Activated B cell treated with CpG ODN at 0.5 μM for 24 hours (primary cell): Measurements from ENCODE around the gene ZNF683. TPM values are rescaled to one million over a fixed set of nuclear protein-coding genes. Genes with fewer than 3 reads are reported as not detected.
"Not testable (repeated sequence)": the region's sequence is repeated elsewhere in the genome, so short reads cannot be mapped to it uniquely, and the experiment has no call there.

Source experiments
- ATAC-seq: fragments of 200-7000 bp; cut with Tn5 transposase; one replicate; pipeline ENCODE4 v1.10.0; 2021; ENCODE audit warnings: low read depth, mild to moderate bottlenecking, moderate library complexity
- CTCF ChIA-PET: fragments of 350-600 bp; sonication (Branson Sonifier 250); formaldehyde crosslinking; loops from one replicate; lab custom pipeline; 2021; ENCODE audit warnings: antibody characterized with exemption; lab: Charles Lee
- POLR2A ChIA-PET: fragments of 350-600 bp; sonication (Branson Sonifier 250); formaldehyde crosslinking; loops from one replicate; lab custom pipeline; 2021; ENCODE audit warnings: antibody characterized with exemption; lab: Charles Lee
- DNase-seq: peaks from one replicate; pipeline ENCODE4 v3.0.0; 2022
- H3K27ac Mint-ChIP-seq: one replicate; pipeline ENCODE4 v1.8.0; 2020; ENCODE audit warnings: mixed read lengths
- H3K27me3 Mint-ChIP-seq: one replicate; pipeline ENCODE4 v1.8.0; 2021; ENCODE audit warnings: mixed read lengths
- H3K36me3 Mint-ChIP-seq: one replicate; pipeline ENCODE4 v1.8.0; 2021; ENCODE audit warnings: low read depth, mixed read lengths
- H3K4me1 Mint-ChIP-seq: one replicate; pipeline ENCODE4 v1.8.0; 2021; ENCODE audit warnings: mixed read lengths
- H3K4me3 Mint-ChIP-seq: one replicate; pipeline ENCODE4 v1.8.0; 2020; ENCODE audit warnings: mild to moderate bottlenecking, mixed read lengths
- H3K9me3 Mint-ChIP-seq: one replicate; pipeline ENCODE4 v1.8.0; 2020; ENCODE audit warnings: mixed read lengths
- intact Hi-C: fragments of 100-400 bp; cut with micrococcal nuclease; formaldehyde crosslinking; loops from one replicate; pipeline ENCODE4 v1.15.1; 2024
- total RNA-seq: library from RNA; stranded (reverse); gene quantifications from 2 replicates; pipeline ENCODE4 v1.2.3, GENCODE V29; 2022
- TF ChIP-seq, protein P1 (sequence below): fragments of 200-600 bp; IDR thresholded peaks from one replicate; pipeline ENCODE4 v1.8.0; 2022; ENCODE audit warnings: antibody characterized with exemption, mild to moderate bottlenecking

The ZNF683 gene
- not detected in 2 replicates for total RNA-seq

GRCh38 chr1:26372611-26373010 lies at the start of gene ZNF683:
ZNF683 (minus strand) TSS chr1:26372750; CDS start chr1:26368571, 4,179 bp downstream.
- peaks cover 32% of the 10 kb centered on the region for H3K4me1 Mint-ChIP-seq
- H3K27ac Mint-ChIP-seq, intact Hi-C loops, H3K9me3 Mint-ChIP-seq, DNase-seq, H3K4me3 Mint-ChIP-seq, POLR2A ChIA-PET, H3K36me3 Mint-ChIP-seq, H3K27me3 Mint-ChIP-seq, ATAC-seq, CTCF ChIA-PET: not testable (repeated sequence)

GRCh38 chr1:26419494-26419893 lies 46.9 kb upstream of the ZNF683 start:
- intact Hi-C loops = loop anchor here (5.0 kb wide), 1 partner anchor 97 kb away; no protein-coding TSS in a partner anchor
- H3K36me3 Mint-ChIP-seq = no peaks in the 10 kb centered on the region
- H3K27me3 Mint-ChIP-seq = peaks cover 11% of the 10 kb centered on the region
- no peak overlapping the region for H3K27ac Mint-ChIP-seq
- no peak for DNase-seq
- CTCF ChIA-PET = interaction anchor here (1.1 kb wide), 1 partner anchor 310 kb away, joined by 4 read pairs; no protein-coding TSS in a partner anchor
- no peaks in the 10 kb centered on the region for H3K9me3 Mint-ChIP-seq
- H3K4me3 Mint-ChIP-seq = no peak overlapping the region
- no peaks in the 10 kb centered on the region for H3K4me1 Mint-ChIP-seq
- TF ChIP-seq, protein P1, sequence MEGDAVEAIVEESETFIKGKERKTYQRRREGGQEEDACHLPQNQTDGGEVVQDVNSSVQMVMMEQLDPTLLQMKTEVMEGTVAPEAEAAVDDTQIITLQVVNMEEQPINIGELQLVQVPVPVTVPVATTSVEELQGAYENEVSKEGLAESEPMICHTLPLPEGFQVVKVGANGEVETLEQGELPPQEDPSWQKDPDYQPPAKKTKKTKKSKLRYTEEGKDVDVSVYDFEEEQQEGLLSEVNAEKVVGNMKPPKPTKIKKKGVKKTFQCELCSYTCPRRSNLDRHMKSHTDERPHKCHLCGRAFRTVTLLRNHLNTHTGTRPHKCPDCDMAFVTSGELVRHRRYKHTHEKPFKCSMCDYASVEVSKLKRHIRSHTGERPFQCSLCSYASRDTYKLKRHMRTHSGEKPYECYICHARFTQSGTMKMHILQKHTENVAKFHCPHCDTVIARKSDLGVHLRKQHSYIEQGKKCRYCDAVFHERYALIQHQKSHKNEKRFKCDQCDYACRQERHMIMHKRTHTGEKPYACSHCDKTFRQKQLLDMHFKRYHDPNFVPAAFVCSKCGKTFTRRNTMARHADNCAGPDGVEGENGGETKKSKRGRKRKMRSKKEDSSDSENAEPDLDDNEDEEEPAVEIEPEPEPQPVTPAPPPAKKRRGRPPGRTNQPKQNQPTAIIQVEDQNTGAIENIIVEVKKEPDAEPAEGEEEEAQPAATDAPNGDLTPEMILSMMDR = no peak
- POLR2A ChIA-PET = no interaction called here
- ATAC-seq = no peak

DNA sequence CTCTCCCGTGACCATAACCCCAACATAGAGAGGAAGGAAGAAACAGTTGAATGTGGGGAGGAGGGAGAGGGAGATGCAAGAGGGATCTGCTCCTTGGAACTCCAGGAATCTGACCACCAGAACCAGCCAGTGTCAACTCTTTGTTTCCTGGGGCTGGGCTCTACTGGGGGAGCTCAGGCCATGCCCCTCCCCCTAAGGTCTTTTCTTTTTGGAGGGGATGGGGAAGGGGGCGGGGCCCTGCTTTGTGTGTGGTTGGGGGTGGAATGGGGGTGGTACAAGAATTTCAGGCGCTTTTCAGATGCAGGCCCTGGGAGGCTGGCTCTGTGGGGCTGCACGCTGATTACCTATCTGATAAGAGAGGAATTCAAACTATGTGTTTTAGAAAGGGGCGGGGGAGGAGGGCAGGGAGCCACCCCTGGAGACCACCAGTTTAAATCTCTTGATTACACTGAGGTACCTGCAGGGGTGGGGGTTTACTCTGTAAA lies 46.4 kb upstream of the ZNF683 start:
- TF ChIP-seq, protein P1 = no peak
- no peak overlapping the region for H3K27ac Mint-ChIP-seq
- CTCF ChIA-PET = no interaction called here
- H3K36me3 Mint-ChIP-seq = no peaks in the 10 kb centered on the region
- POLR2A ChIA-PET = no interaction called here
- no peaks in the 10 kb centered on the region for H3K9me3 Mint-ChIP-seq
- no peak for DNase-seq
- no peaks in the 10 kb centered on the region for H3K4me1 Mint-ChIP-seq
- H3K27me3 Mint-ChIP-seq = peaks cover 16% of the 10 kb centered on the region
- ATAC-seq = no peak
- no peak overlapping the region for H3K4me3 Mint-ChIP-seq
- intact Hi-C loops = loop anchor here (5.0 kb wide), 1 partner anchor 97 kb away; no protein-coding TSS in a partner anchor

DNA sequence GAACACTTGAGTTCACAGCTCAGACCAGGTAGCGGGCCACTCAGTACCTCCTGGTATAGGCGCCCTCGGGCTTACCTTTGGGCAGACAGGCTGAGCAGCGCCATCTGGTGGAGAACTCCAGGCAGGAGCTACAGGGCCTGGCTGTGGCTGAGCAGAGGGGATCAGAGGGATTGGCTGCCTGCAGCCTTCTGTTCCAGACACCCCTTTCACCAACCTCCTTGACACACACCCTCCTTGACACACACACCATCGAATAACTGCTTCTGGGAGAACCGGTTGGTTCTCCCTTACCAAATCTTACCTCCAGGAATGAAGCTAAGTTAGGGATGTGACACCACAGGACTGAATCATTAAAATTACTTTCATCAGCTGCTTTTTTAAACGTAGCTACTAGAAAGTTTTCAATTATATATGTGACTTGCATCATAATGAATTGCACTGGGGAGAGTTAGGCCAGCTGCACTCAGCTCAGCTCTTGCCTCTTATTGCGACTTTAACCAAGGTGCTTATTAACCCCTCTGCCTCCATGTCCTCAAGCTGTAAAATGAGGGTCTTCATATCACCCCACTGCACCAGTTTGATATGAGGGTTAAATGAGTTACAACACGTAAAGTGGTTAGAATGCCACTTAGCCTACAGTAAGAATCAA lies 44.7 kb upstream of the ZNF683 start:
- Mint-ChIP-seq H3K36me3 (no peaks in the 10 kb centered on the region), H3K9me3 (no peaks in the 10 kb centered on the region), H3K27me3 (peaks cover 29% of the 10 kb centered on the region), H3K4me3 (no peak overlapping the region), H3K4me1 (no peaks in the 10 kb centered on the region), H3K27ac (no peak overlapping the region)
- POLR2A ChIA-PET = interaction anchor here (0.8 to 1.5 kb wide), 3 partner anchors 15 to 248 kb away, joined by 3 to 10 read pairs (median 4); partner anchors contain the start of genes DHDDS, HMGN2 and ZNF593
- TF ChIP-seq, protein P1 = peak; percentile 35
- intact Hi-C loops = loop anchor here (1.0 to 5.0 kb wide), 3 partner anchors 95 to 312 kb away; no protein-coding TSS in a partner anchor
- ATAC-seq (peak; percentile 99), DNase-seq (peak; percentile 67)
- CTCF ChIA-PET = interaction anchor here (0.6 to 2.2 kb wide), 41 partner anchors 8 to 461 kb away, joined by 3 to 28 read pairs (median 4); partner anchors contain the start of genes C1orf232, DHDDS, PDIK1L and ZNF593

GRCh38 chr1:26413031-26413430 lies 40.5 kb upstream of the ZNF683 start:
- Mint-ChIP-seq H3K27me3 (peaks cover 60% of the 10 kb centered on the region), H3K4me1 (peaks cover 14% of the 10 kb centered on the region), H3K27ac (no peak overlapping the region), H3K36me3 (no peaks in the 10 kb centered on the region), H3K9me3 (no peaks in the 10 kb centered on the region), H3K4me3 (no peak overlapping the region)
- intact Hi-C loops = no loop called here
- ATAC-seq (no peak), DNase-seq (no peak)
- CTCF ChIA-PET = no interaction called here
- POLR2A ChIA-PET = interaction anchor here (0.8 kb wide), 1 partner anchor 57 kb away, joined by 4 read pairs; no protein-coding TSS in a partner anchor
- TF ChIP-seq, protein P1 = no peak
